ENCODE results near the gene CBR4.
A peak's percentile ranks its signal among the peaks of the same experiment; 100 is the strongest.

Gene CBR4

GRCh38 chr4:169005453-169006099 is 4.5 kb downstream of the CBR4 start:
- peak; percentile 65 for TF ChIP-seq CTCF (conservative IDR thresholded peaks at IDR 0.05; ENCODE audit: low read length)
- DNase-seq (ENCODE audit: low read depth): peak; percentile 29
- H3K4me3 ChIP-seq (ENCODE audit: low read length): no peak overlapping the region

DNA sequence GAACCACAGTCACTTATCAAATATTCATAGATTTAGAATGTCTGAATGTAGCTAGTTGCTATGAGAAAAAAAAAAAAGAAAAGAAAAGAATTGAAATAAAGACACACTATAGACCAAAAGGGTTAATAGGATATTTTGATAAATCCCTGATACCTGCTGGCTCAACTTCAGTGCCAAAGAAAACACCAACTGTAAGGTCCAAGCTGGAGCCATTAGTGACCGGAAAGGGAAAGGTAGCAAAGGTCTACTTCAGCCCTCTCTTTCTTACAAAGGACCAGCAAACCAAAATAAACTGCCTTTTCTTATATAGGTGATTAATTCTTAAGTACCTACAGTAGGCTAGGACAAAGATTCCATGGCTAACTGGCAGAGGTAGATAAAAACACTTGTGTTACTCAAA is 9.7 kb downstream of the CBR4 start:
- TF ChIP-seq CTCF (conservative IDR thresholded peaks at IDR 0.05; ENCODE audit: low read length): no peak
- DNase-seq (ENCODE audit: low read depth): no peak

GRCh38 chr4:168999809-169000208 is 10.2 kb downstream of the CBR4 start:
- DNase-seq (ENCODE audit: low read depth): no peak
- no peak overlapping the region for H3K4me3 ChIP-seq (ENCODE audit: low read length)
- TF ChIP-seq CTCF (conservative IDR thresholded peaks at IDR 0.05; ENCODE audit: low read length): no peak

More for the DNA sequence above, 9.7 kb downstream of the CBR4 start:
- H3K4me3 ChIP-seq (ENCODE audit: low read length): no peak overlapping the region

DNA sequence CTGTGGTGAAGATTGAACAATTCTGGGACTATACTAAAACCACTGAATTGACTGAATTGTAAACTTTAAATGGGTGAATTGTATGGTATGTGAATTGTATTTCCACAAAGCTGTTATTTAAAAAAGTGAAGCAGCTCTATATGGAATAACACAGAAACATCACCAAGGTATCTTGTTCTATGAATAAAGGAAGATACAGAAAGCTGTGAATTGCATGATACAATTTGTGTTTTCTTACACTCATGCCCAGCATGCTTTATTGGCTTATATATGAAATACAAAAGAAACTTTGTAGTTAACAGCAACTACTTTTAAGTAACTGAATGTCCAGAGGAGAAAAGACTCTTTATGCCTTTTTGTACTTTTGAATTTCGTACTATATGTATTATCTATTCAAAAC is 11.5 kb downstream of the CBR4 start:
- DNase-seq (ENCODE audit: low read depth): no peak
- no peak overlapping the region for H3K4me3 ChIP-seq (ENCODE audit: low read length)
- no peak for TF ChIP-seq CTCF (conservative IDR thresholded peaks at IDR 0.05; ENCODE audit: low read length)

- peak; percentile 36 for TF ChIP-seq CTCF (conservative IDR thresholded peaks at IDR 0.05; ENCODE audit: low read length)
- DNase-seq (ENCODE audit: low read depth): peak; percentile 15
These were observed 14.3 kb downstream of the CBR4 start for GRCh38 chr4:168995537-168996295.

DNA sequence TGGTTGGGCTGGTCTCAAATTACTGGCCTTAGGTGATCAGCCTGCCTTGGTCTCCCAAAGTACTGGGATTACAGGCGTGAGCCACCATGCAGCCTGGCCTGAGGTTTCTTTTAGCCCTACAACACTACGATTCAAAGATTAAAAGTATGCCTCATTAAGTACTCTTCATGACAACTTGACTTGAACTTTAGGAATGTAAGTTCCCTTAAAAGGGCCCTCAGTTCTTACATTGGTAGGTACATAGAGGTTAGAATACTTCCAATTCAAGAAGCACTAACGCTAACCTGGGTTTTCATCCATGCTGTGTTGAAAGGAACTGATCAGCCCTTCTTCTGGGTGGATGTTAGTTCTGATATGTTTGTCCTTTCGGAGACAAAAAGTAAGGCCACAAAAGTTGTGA is 15.1 kb downstream of the CBR4 start:
- DNase-seq (ENCODE audit: low read depth): no peak
- TF ChIP-seq CTCF (conservative IDR thresholded peaks at IDR 0.05; ENCODE audit: low read length): no peak
- H3K4me3 ChIP-seq (ENCODE audit: low read length): no peak overlapping the region

More at GRCh38 chr4:168995537-168996295, 14.3 kb downstream of the CBR4 start:
- H3K4me3 ChIP-seq (ENCODE audit: low read length): no peak overlapping the region
